ENCODE results near the gene SMCHD1. TPM values are rescaled to one million over a fixed set of nuclear protein-coding genes. Genes with fewer than 3 reads are reported as not detected.
A peak's percentile ranks its signal among the peaks of the same experiment; 100 is the strongest.

Gene SMCHD1
- 100 to 1,000 TPM; 357 to 359 TPM for total RNA-seq
- polyA plus RNA-seq (2013, experiment 1 of 2): 173 TPM
- 163 TPM for polyA plus RNA-seq (2013, experiment 2 of 2)
- 319 to 2,173 (median 948) reads per million in 172 experiments for total RNA-seq

DNA sequence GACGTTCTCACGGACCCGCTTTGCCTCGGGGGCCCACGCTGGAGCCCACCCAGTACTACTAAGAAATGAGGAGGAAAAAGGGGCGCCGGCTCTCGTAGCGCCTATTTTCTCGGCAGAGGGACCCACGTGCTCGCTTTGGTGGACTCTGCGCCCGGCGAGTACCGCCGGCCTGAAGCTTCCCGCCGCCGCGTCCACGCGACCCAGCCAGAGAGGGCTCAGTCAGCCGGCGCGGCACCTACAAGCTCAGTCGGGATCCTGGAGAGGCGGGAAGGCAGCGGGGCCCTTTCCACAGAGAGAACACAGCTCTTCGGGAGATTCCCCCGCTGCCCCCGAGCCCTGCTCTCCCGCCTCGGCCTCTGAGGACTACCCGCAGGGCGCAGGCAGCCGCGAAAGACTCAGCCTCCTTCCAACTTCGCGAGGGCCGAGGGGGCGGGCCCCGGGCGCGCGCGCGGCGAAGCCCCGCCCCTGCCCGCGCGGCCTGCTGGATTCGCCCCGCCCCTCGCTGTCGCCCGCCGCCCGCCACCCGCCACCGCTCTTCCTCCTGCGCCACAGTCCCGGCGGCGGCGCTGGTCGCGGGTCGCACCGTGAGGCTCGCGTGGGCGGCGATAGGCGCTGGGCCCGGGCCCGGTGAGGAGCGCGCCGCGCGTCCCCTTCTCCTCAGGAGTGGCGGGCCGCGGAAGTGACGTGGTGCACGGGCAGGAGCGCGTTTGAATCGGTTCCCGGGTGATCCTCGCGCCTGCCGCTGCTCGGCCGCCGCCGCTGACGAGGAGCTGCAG lies at the start of gene SMCHD1:
TSS of gene SMCHD1 (plus strand) at position 549 of the 776 bp plus-strand sequence. CDS start 350 bp downstream, outside the sequence.
- DNase-seq (peak; percentile 73 to 96 (median 87)), ATAC-seq (ENCODE audit: poor library complexity) (peak; percentile 67)
- Histone ChIP-seq H3K4me1 (ENCODE audit: insufficient read depth, low read length) (peaks cover 25% of the 10 kb centered on the region), H3K36me3 (ENCODE audit: insufficient read depth, low read length) (no peaks in the 10 kb centered on the region), H3K9me3 (ENCODE audit: control insufficient read depth in 1 of 2, insufficient read depth in 1 of 2, low read length in 2 of 2) (no peaks in the 10 kb centered on the region), H3K27me3 (ENCODE audit: control insufficient read depth in 1 of 2, insufficient read depth in 2 of 2, low read length in 2 of 2) (no peaks in the 10 kb centered on the region), H3K4me3 (ENCODE audit: low read length) (peak within 1 kb of the TSS; percentile 97), H3K27ac (ENCODE audit: low read depth in 1 of 2, low read length in 2 of 2) (peak within 1 kb of the TSS; percentile 99)
- TF ChIP-seq, protein P1, sequence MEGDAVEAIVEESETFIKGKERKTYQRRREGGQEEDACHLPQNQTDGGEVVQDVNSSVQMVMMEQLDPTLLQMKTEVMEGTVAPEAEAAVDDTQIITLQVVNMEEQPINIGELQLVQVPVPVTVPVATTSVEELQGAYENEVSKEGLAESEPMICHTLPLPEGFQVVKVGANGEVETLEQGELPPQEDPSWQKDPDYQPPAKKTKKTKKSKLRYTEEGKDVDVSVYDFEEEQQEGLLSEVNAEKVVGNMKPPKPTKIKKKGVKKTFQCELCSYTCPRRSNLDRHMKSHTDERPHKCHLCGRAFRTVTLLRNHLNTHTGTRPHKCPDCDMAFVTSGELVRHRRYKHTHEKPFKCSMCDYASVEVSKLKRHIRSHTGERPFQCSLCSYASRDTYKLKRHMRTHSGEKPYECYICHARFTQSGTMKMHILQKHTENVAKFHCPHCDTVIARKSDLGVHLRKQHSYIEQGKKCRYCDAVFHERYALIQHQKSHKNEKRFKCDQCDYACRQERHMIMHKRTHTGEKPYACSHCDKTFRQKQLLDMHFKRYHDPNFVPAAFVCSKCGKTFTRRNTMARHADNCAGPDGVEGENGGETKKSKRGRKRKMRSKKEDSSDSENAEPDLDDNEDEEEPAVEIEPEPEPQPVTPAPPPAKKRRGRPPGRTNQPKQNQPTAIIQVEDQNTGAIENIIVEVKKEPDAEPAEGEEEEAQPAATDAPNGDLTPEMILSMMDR (IDR thresholded peaks at IDR 0.05): no peak
- intact Hi-C loops (cut with DNase I, micrococcal nuclease): loop anchor here (1.0 to 10.0 kb wide), 6 partner anchors 19 to 792 kb away; partner anchors contain the start of genes METTL4 (in 1 of the 2) and NDC80 (in 1 of the 2)
- CTCF ChIA-PET: interaction anchor here (0.7 to 4.6 kb wide), 6 partner anchors 9 to 85 kb away, joined by 3 to 32 read pairs (median 4); partner anchors contain the start of genes METTL4 and NDC80
- Mint-ChIP-seq H3K27me3 (no peaks in the 10 kb centered on the region), H3K9me3 (no peaks in the 10 kb centered on the region), H3K4me3 (peak within 1 kb of the TSS; percentile 97), H3K4me1 (ENCODE audit: low read depth) (peaks cover 55% of the 10 kb centered on the region), H3K27ac (peak within 1 kb of the TSS; percentile 89), H3K36me3 (ENCODE audit: low read depth) (peaks cover 46% of the 10 kb centered on the region)
- POLR2A ChIA-PET: interaction anchor here (0.6 to 7.7 kb wide), 57 partner anchors 10 to 949 kb away, joined by 3 to 698 read pairs (median 5); partner anchors contain the start of genes METTL4, MYL12A, MYL12B and NDC80

DNA sequence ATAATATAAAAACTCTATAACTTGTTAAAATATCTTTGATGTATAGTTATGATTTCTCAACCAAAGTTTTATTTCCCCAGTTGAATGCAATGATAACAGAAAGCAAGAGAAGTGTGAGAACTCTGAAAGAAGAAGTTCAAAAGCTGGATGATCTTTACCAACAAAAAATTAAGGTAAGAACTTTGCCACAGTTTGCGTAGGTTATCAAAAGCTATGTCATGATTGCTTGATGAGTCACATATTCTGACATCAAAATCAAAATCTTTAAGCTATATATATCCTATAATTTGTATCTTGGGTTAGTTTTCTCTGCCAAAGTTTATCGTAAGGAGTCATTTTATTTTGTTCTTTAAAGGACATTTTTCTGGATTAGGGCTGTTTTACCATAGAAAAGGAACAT lies 49.2 kb upstream of the SMCHD1 start:
- H3K27me3 ChIP-seq (ENCODE audit: control insufficient read depth in 1 of 2, insufficient read depth in 2 of 2, low read length in 2 of 2): no peaks in the 10 kb centered on the region
- ChIA-PET POLR2A (interaction anchor here (0.6 to 12.3 kb wide), 19 partner anchors 11 to 490 kb away, joined by 3 to 250 read pairs (median 6); partner anchors contain the start of genes METTL4, NDC80 and SMCHD1), CTCF (interaction anchor here (0.9 to 2.8 kb wide), 4 partner anchors 31 to 52 kb away, joined by 3 to 8 read pairs (median 6); partner anchors contain the start of genes METTL4, NDC80 and SMCHD1)
- H3K4me1 Mint-ChIP-seq (ENCODE audit: low read depth): peaks cover 58% of the 10 kb centered on the region
- no peaks in the 10 kb centered on the region for H3K9me3 ChIP-seq (ENCODE audit: control insufficient read depth in 1 of 2, insufficient read depth in 1 of 2, low read length in 2 of 2)
- no peaks in the 10 kb centered on the region for H3K36me3 ChIP-seq (ENCODE audit: insufficient read depth, low read length)
- intact Hi-C loops (cut with DNase I, micrococcal nuclease): loop anchor here (1.0 to 5.0 kb wide), 3 partner anchors 34 to 48 kb away; partner anchors contain the start of genes METTL4 (in 2 of the 2), NDC80 (in 2 of the 2) and SMCHD1 (in 1 of the 2)
- peak overlapping the region in 1 of 2 donors; percentile 48 for H3K27ac ChIP-seq (ENCODE audit: low read depth in 1 of 2, low read length in 2 of 2)
- DNase-seq: peak in 3 of 14 experiments; percentile 53 to 62 (median 58)
- TF ChIP-seq, protein P1 (IDR thresholded peaks at IDR 0.05): no peak
- no peak overlapping the region for H3K4me3 ChIP-seq (ENCODE audit: low read length)
- no peaks in the 10 kb centered on the region for H3K36me3 Mint-ChIP-seq (ENCODE audit: low read depth)
- peak; percentile 70 for ATAC-seq (ENCODE audit: poor library complexity)
- H3K4me1 ChIP-seq (ENCODE audit: insufficient read depth, low read length): peaks cover 12% of the 10 kb centered on the region
- H3K9me3 Mint-ChIP-seq: no peaks in the 10 kb centered on the region
- peak overlapping the region; percentile 57 for H3K4me3 Mint-ChIP-seq
- no peaks in the 10 kb centered on the region for H3K27me3 Mint-ChIP-seq
- peak overlapping the region; percentile 91 for H3K27ac Mint-ChIP-seq

DNA sequence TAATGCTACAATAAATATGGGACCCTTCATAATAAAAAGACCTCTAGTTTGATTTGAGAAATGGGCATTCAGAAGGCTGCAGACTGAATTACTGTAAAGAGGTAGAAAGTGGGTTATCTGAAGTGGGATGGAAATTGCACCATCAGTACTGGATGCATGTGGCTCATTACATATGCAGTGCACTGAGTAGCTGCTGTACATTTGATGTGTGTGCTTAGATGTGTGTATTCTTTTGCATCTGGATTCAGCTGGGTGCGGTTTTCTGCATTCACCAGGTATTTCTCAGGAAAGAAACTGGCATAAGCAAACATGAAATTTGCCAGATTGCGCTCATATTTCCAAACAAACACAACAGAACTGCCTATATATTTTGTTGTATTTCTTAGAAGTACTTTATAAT lies 45.9 kb upstream of the SMCHD1 start:
- Mint-ChIP-seq H3K4me3 (no peak overlapping the region), H3K4me1 (ENCODE audit: low read depth) (peaks cover 44% of the 10 kb centered on the region), H3K36me3 (ENCODE audit: low read depth) (peaks cover 10% of the 10 kb centered on the region), H3K9me3 (no peaks in the 10 kb centered on the region), H3K27ac (peak overlapping the region; percentile 68), H3K27me3 (no peaks in the 10 kb centered on the region)
- Histone ChIP-seq H3K36me3 (ENCODE audit: insufficient read depth, low read length) (no peaks in the 10 kb centered on the region), H3K27ac (ENCODE audit: low read depth in 1 of 2, low read length in 2 of 2) (no peak overlapping the region), H3K9me3 (ENCODE audit: control insufficient read depth in 1 of 2, insufficient read depth in 1 of 2, low read length in 2 of 2) (no peaks in the 10 kb centered on the region), H3K27me3 (ENCODE audit: control insufficient read depth in 1 of 2, insufficient read depth in 2 of 2, low read length in 2 of 2) (no peaks in the 10 kb centered on the region), H3K4me3 (ENCODE audit: low read length) (no peak overlapping the region), H3K4me1 (ENCODE audit: insufficient read depth, low read length) (peaks cover 3% of the 10 kb centered on the region)
- intact Hi-C loops (cut with DNase I, micrococcal nuclease): loop anchor here (1.0 to 5.0 kb wide), 2 partner anchors 13 to 37 kb away; partner anchors contain the start of genes METTL4 (in 1 of the 2) and NDC80 (in 1 of the 2)
- CTCF ChIA-PET: no interaction called here
- TF ChIP-seq, protein P1 (IDR thresholded peaks at IDR 0.05): no peak
- ATAC-seq (ENCODE audit: poor library complexity): no peak
- no peak for DNase-seq
- POLR2A ChIA-PET: interaction anchor here (6.0 to 12.3 kb wide), 2 partner anchors 28 to 48 kb away, joined by 151 to 250 read pairs; partner anchors contain the start of gene SMCHD1
